ENCODE measurements around the gene GABRA1. TPM values are rescaled to one million over a fixed set of nuclear protein-coding genes. Genes with fewer than 3 reads are reported as not detected.

Gene GABRA1
- total and polyA plus RNA-seq, 2 donors (not counting 3 experiments of a cell fraction or from before 2014, with no cell fraction given) = not detected

GRCh38 chr5:161863811-161864210, 15.9 kb downstream of the GABRA1 start:
- no TSS peak for BruUV-seq (replicated peaks)
- no peak overlapping the region for H3K27ac ChIP-seq (ENCODE audit: insufficient read depth, low read depth, low read length)
- H3K9ac ChIP-seq (replicated peaks; ENCODE audit: extremely low read depth, insufficient read depth, low read length) = no peak overlapping the region
- H2AFZ ChIP-seq (ENCODE audit: low read depth, low read length) = no peak overlapping the region
- no peaks in the 10 kb centered on the region for H3K36me3 ChIP-seq (ENCODE audit: control insufficient read depth in 2 of 2, extremely low read depth in 1 of 2, insufficient read depth in 2 of 2, low read length in 2 of 2)
- dilution Hi-C loops (cut with MboI; ENCODE audit: extremely low pct_ligation_motif_present, low sequenced_read_pairs) = no loop called here
- ChIA-PET CTCF (no interaction called here), POLR2A (no interaction called here)
- no peaks in the 10 kb centered on the region for H3K9me1 ChIP-seq (replicated peaks; ENCODE audit: control insufficient read depth, extremely low read depth, insufficient read depth, low read length)
- no peak overlapping the region for H3K4me3 ChIP-seq (replicated peaks in 1 of 3; ENCODE audit: insufficient read depth in 1 of 3, low read depth in 1 of 3, low read length in 3 of 3)
- no peak overlapping the region for H3K4me2 ChIP-seq (ENCODE audit: insufficient read depth, low read length)
- FAIRE-seq = no peak
- no peaks in the 10 kb centered on the region for H3K4me1 ChIP-seq (ENCODE audit: control insufficient read depth, extremely low read depth, insufficient read depth, low read length)
- no peaks in the 10 kb centered on the region for H4K20me1 ChIP-seq (replicated peaks; ENCODE audit: control insufficient read depth, extremely low read depth, insufficient read depth, low read length)
- H3K27me3 ChIP-seq (ENCODE audit: control insufficient read depth in 2 of 2, insufficient read depth in 2 of 2, low read length in 2 of 2) = no peaks in the 10 kb centered on the region
- H3K9me3 ChIP-seq (replicated peaks; ENCODE audit: control insufficient read depth, insufficient read depth, low read length) = peaks cover 2% of the 10 kb centered on the region
- H3K79me2 ChIP-seq (ENCODE audit: control insufficient read depth, insufficient read depth, low read length) = no peaks in the 10 kb centered on the region
- intact Hi-C loops (cut with micrococcal nuclease) = no loop called here
- no peak for DNase-seq (ENCODE audit: low read depth, low spot score)
- TF ChIP-seq POLR2AphosphoS5 (IDR thresholded peaks at IDR 0.05; ENCODE audit: insufficient read depth, low read depth, low read length) (no peak), MYC (IDR thresholded peaks at IDR 0.05; ENCODE audit: low read depth, low read length) (no peak), POLR2A (IDR thresholded peaks at IDR 0.05; ENCODE audit: low read depth, low read length) (no peak), CTCF (IDR thresholded peaks at IDR 0.05; ENCODE audit: extremely low read depth in 1 of 2, insufficient read depth in 1 of 2, low read depth in 1 of 2, low read length in 2 of 2) (no peak), EZH2 (IDR thresholded peaks at IDR 0.05; ENCODE audit: borderline replicate concordance, low read depth, low read length, severe bottlenecking) (no peak), GATA2 (IDR thresholded peaks at IDR 0.05; ENCODE audit: insufficient read depth, insufficient read length, low read depth, low read length) (no peak), JUN (IDR thresholded peaks at IDR 0.05; ENCODE audit: borderline replicate concordance, insufficient read depth, insufficient read length, low read depth) (no peak)

- TF ChIP-seq CTCF (IDR thresholded peaks at IDR 0.05; ENCODE audit: extremely low read depth in 1 of 2, insufficient read depth in 1 of 2, low read depth in 1 of 2, low read length in 2 of 2) (no peak), POLR2A (IDR thresholded peaks at IDR 0.05; ENCODE audit: low read depth, low read length) (no peak), MYC (IDR thresholded peaks at IDR 0.05; ENCODE audit: low read depth, low read length) (no peak), MAX (IDR thresholded peaks at IDR 0.05; ENCODE audit: insufficient read depth, insufficient read length) (no peak), JUN (IDR thresholded peaks at IDR 0.05; ENCODE audit: borderline replicate concordance, insufficient read depth, insufficient read length, low read depth) (no peak), FOS (IDR thresholded peaks at IDR 0.05; ENCODE audit: borderline replicate concordance, insufficient read depth, low read length) (no peak)
- intact Hi-C loops (cut with micrococcal nuclease) (no loop called here), dilution Hi-C loops (cut with MboI; ENCODE audit: extremely low pct_ligation_motif_present, low sequenced_read_pairs) (no loop called here)
- BruUV-seq (replicated peaks) = no TSS peak
- Histone ChIP-seq H3K9ac (replicated peaks; ENCODE audit: extremely low read depth, insufficient read depth, low read length) (no peak overlapping the region), H3K27me3 (ENCODE audit: control insufficient read depth in 2 of 2, insufficient read depth in 2 of 2, low read length in 2 of 2) (no peaks in the 10 kb centered on the region), H3K4me3 (replicated peaks in 1 of 3; ENCODE audit: insufficient read depth in 1 of 3, low read depth in 1 of 3, low read length in 3 of 3) (no peak overlapping the region), H3K36me3 (ENCODE audit: control insufficient read depth in 2 of 2, extremely low read depth in 1 of 2, insufficient read depth in 2 of 2, low read length in 2 of 2) (no peaks in the 10 kb centered on the region), H3K4me2 (ENCODE audit: insufficient read depth, low read length) (no peak overlapping the region), H3K4me1 (ENCODE audit: control insufficient read depth, extremely low read depth, insufficient read depth, low read length) (no peaks in the 10 kb centered on the region), H3K9me3 (replicated peaks; ENCODE audit: control insufficient read depth, insufficient read depth, low read length) (peaks cover 2% of the 10 kb centered on the region), H3K27ac (ENCODE audit: insufficient read depth, low read depth, low read length) (no peak overlapping the region), H2AFZ (ENCODE audit: low read depth, low read length) (no peak overlapping the region), H3K79me2 (ENCODE audit: control insufficient read depth, insufficient read depth, low read length) (no peaks in the 10 kb centered on the region), H4K20me1 (replicated peaks; ENCODE audit: control insufficient read depth, extremely low read depth, insufficient read depth, low read length) (no peaks in the 10 kb centered on the region), H3K9me1 (replicated peaks; ENCODE audit: control insufficient read depth, extremely low read depth, insufficient read depth, low read length) (no peaks in the 10 kb centered on the region)
- FAIRE-seq (no peak), DNase-seq (ENCODE audit: low read depth, low spot score) (no peak)
- ChIA-PET POLR2A (no interaction called here), CTCF (no interaction called here)
These were observed 17.6 kb downstream of the GABRA1 start for GRCh38 chr5:161865510-161865909.

Data from endothelial cell of umbilical vein (primary cell).